ENCODE data around the gene CASP5. TPM values are rescaled to one million over a fixed set of nuclear protein-coding genes. Genes with fewer than 3 reads are reported as not detected.

CASP5 gene
- total and polyA plus RNA-seq, 2 experiments from 2014 or later: 0.46 to 2.9 TPM

- TF ChIP-seq EZH2phosphoT487 (IDR thresholded peaks at IDR 0.05; ENCODE audit: low read depth, severe bottlenecking, unreplicated experiment): no peak
- Histone ChIP-seq H2AFZ (no peak overlapping the region), H3K27me3 (no peaks in the 10 kb centered on the region), H3K9me2 (replicated peaks; ENCODE audit: insufficient read depth) (no peaks in the 10 kb centered on the region), H3K36me3 (replicated peaks; ENCODE audit: insufficient read depth, low read depth) (no peaks in the 10 kb centered on the region), H3K79me2 (no peaks in the 10 kb centered on the region), H3K4me2 (no peak overlapping the region), H3K9me3 (ENCODE audit: low read depth) (no peaks in the 10 kb centered on the region), H3K27ac (no peak overlapping the region), H3K4me3 (no peak overlapping the region), H4K20me1 (ENCODE audit: insufficient read depth, poor library complexity, severe bottlenecking) (no peaks in the 10 kb centered on the region), H3K4me1 (ENCODE audit: insufficient read depth) (peaks cover 2% of the 10 kb centered on the region)
- DNase-seq (ENCODE audit: low spot score): no peak
- WGBS (ENCODE audit: low lambda C conversion rate, missing lambda C conversion rate): 74% methylated on average over 3 of the region's 3 CpGs
Measured at GRCh38 chr11:105052487-105052886, 29.5 kb upstream of the CASP5 start.

DNA sequence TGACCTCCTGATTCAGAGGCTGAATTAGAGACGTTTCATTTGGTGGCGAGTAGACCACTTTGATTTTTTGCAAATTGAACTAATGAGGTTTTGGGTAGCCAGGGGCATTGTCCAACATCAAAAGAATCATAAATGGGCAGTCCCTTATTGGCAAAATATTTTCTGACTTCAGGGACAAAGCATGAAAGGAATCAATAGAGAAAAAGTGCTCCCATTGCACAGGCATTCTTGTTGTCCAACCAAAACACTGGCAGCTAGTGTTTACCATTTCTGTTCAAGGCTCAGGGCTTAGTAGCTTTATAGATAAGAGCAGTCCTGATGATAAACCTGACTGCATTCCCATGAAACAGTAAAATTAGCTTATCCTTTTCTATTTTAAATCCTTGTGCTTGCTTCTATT, 28.6 kb upstream of the CASP5 start:
- no peaks in the 10 kb centered on the region for H4K20me1 ChIP-seq (ENCODE audit: insufficient read depth, poor library complexity, severe bottlenecking)
- H3K79me2 ChIP-seq: no peaks in the 10 kb centered on the region
- H3K27me3 ChIP-seq: no peaks in the 10 kb centered on the region
- no peaks in the 10 kb centered on the region for H3K36me3 ChIP-seq (replicated peaks; ENCODE audit: insufficient read depth, low read depth)
- H3K9me2 ChIP-seq (replicated peaks; ENCODE audit: insufficient read depth): no peaks in the 10 kb centered on the region
- H2AFZ ChIP-seq: no peak overlapping the region
- H3K4me1 ChIP-seq (ENCODE audit: insufficient read depth): peaks cover 7% of the 10 kb centered on the region
- no peak overlapping the region for H3K4me3 ChIP-seq
- no peak overlapping the region for H3K4me2 ChIP-seq
- TF ChIP-seq EZH2phosphoT487 (IDR thresholded peaks at IDR 0.05; ENCODE audit: low read depth, severe bottlenecking, unreplicated experiment): no peak
- WGBS (ENCODE audit: low lambda C conversion rate, missing lambda C conversion rate): 68% methylated on average over 2 of the region's 2 CpGs
- no peak overlapping the region for H3K27ac ChIP-seq
- DNase-seq (ENCODE audit: low spot score): no peak
- no peaks in the 10 kb centered on the region for H3K9me3 ChIP-seq (ENCODE audit: low read depth)

- Histone ChIP-seq H4K20me1 (ENCODE audit: insufficient read depth, poor library complexity, severe bottlenecking) (no peaks in the 10 kb centered on the region), H3K4me2 (no peak overlapping the region), H3K4me3 (no peak overlapping the region), H3K27ac (no peak overlapping the region), H3K9me2 (replicated peaks; ENCODE audit: insufficient read depth) (no peaks in the 10 kb centered on the region), H3K27me3 (no peaks in the 10 kb centered on the region), H3K79me2 (no peaks in the 10 kb centered on the region), H2AFZ (no peak overlapping the region), H3K4me1 (ENCODE audit: insufficient read depth) (peaks cover 9% of the 10 kb centered on the region), H3K9me3 (ENCODE audit: low read depth) (no peaks in the 10 kb centered on the region), H3K36me3 (replicated peaks; ENCODE audit: insufficient read depth, low read depth) (no peaks in the 10 kb centered on the region)
- WGBS (ENCODE audit: low lambda C conversion rate, missing lambda C conversion rate): 94% methylated on average over 1 of the region's 1 CpG
- no peak for TF ChIP-seq CTCF (IDR thresholded peaks at IDR 0.05; ENCODE audit: poor library complexity)
- no peak for TF ChIP-seq EZH2phosphoT487 (IDR thresholded peaks at IDR 0.05; ENCODE audit: low read depth, severe bottlenecking, unreplicated experiment)
- TF ChIP-seq EZH2 (IDR thresholded peaks at IDR 0.05; ENCODE audit: borderline replicate concordance): no peak
- DNase-seq (ENCODE audit: low spot score): no peak
Measured at GRCh38 chr11:105049481-105049880, 26.5 kb upstream of the CASP5 start.

GRCh38 chr11:105046898-105047579, 24.1 kb upstream of the CASP5 start:
- Histone ChIP-seq H3K27ac (peak overlapping the region; percentile 50), H3K27me3 (no peaks in the 10 kb centered on the region), H3K4me2 (peak overlapping the region; percentile 44), H3K9me3 (ENCODE audit: low read depth) (no peaks in the 10 kb centered on the region), H3K36me3 (replicated peaks; ENCODE audit: insufficient read depth, low read depth) (no peaks in the 10 kb centered on the region), H3K4me3 (no peak overlapping the region), H4K20me1 (ENCODE audit: insufficient read depth, poor library complexity, severe bottlenecking) (no peaks in the 10 kb centered on the region), H3K79me2 (no peaks in the 10 kb centered on the region), H2AFZ (no peak overlapping the region), H3K9me2 (replicated peaks; ENCODE audit: insufficient read depth) (no peaks in the 10 kb centered on the region), H3K4me1 (ENCODE audit: insufficient read depth) (peaks cover 9% of the 10 kb centered on the region)
- TF ChIP-seq CTCF (IDR thresholded peaks at IDR 0.05; ENCODE audit: poor library complexity) (no peak), EZH2 (IDR thresholded peaks at IDR 0.05; ENCODE audit: borderline replicate concordance) (no peak), EZH2phosphoT487 (IDR thresholded peaks at IDR 0.05; ENCODE audit: low read depth, severe bottlenecking, unreplicated experiment) (no peak)
- DNase-seq (ENCODE audit: low spot score): peak; percentile 78
- WGBS (ENCODE audit: low lambda C conversion rate, missing lambda C conversion rate): 28% methylated on average over 8 of the region's 8 CpGs

All from hepatocyte (in vitro differentiated cells).